HUES64 (cell line): ENCODE results near the gene CELF4.

Source experiments
- H3K27ac ChIP-seq: 2 replicates; pipeline ENCODE4 v1.7.0; 2013; ENCODE audit warnings: low read depth, low read length, inconsistent platforms
- H3K27me3 ChIP-seq: 2 replicates; pipeline ENCODE4 v1.6.1; 2013; ENCODE audit warnings: mild to moderate bottlenecking, low read length; ENCODE audit not compliant: insufficient read depth
- H3K36me3 ChIP-seq: 2 replicates; pipeline ENCODE4 v1.6.1; 2013; ENCODE audit warnings: mild to moderate bottlenecking, low read length; ENCODE audit not compliant: insufficient read depth
- H3K4me1 ChIP-seq: 2 replicates; pipeline ENCODE4 v1.6.1; 2013; ENCODE audit warnings: mild to moderate bottlenecking, low read length, moderate library complexity; ENCODE audit not compliant: insufficient read depth
- H3K4me3 ChIP-seq: 2 replicates; pipeline ENCODE4 v1.5.1; 2013; ENCODE audit warnings: mild to moderate bottlenecking, low read length, moderate library complexity
- H3K9ac ChIP-seq: 2 replicates; pipeline ENCODE4 v1.6.1; 2013; ENCODE audit warnings: mild to moderate bottlenecking, low read depth, low read length
- H3K9me3 ChIP-seq: 2 replicates; pipeline ENCODE4 v1.6.1; 2013; ENCODE audit warnings: low read depth, low read length; ENCODE audit not compliant: insufficient read depth
- WGBS: fragments of 150-250, 120-280 bp; methylation state at CpG from one replicate; pipeline ENCODE4 v1.1.7; 2013; ENCODE audit warnings: missing lambda C conversion rate; 5-methylcytosine and 5-hydroxymethylcytosine counted together

Gene CELF4

DNA sequence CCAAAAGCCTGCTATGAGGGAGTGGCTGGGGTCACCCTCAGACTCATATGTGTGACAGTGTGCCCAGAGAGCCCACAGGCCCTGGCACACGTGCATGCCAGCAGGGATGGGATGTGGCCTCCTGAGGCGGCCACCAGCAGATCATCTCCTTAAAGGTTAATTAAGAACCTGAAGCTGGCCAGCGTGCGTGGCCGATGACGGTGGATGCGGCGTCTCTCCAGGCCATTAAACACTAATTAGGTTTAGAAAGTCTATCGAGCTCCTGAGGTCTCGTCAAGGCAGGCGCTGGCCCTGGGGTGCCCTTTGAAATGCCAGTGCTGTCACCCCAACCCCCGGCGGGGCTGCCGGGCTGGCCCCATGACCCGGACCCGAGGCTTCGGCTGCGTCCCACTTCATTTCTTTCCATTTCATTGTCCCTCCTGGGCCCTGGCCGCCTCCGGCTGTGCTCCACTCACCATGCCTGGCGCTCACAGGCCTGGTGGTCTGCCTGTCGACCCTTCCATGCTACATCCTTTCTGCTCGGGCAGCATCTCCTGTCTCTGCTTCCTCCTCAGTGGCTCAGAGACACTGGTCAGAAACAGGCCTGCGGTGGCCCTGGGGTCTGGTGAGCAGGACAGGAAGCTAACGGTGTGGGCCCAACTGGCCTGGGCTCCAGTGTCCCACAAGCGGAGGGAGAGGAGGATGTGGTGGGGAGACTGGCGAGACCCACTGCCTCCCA lies 228.9 kb downstream of the CELF4 start:
- Histone ChIP-seq H3K36me3 (no peaks in the 10 kb centered on the region), H3K9ac (no peak overlapping the region), H3K27me3 (no peaks in the 10 kb centered on the region), H3K9me3 (no peaks in the 10 kb centered on the region), H3K4me3 (no peak overlapping the region), H3K4me1 (peaks cover 5% of the 10 kb centered on the region; the same call in 1 of the 2 replicates), H3K27ac (no peak overlapping the region)
- WGBS, result 94% methylated on average over 27 of the region's 27 CpGs

GRCh38 chr18:37335409-37335736 lies 230.2 kb downstream of the CELF4 start:
- Histone ChIP-seq H3K9me3 (no peaks in the 10 kb centered on the region), H3K9ac (no peak overlapping the region), H3K4me3 (no peak overlapping the region), H3K4me1 (peaks cover 5% of the 10 kb centered on the region; the same call in 1 of the 2 replicates), H3K27me3 (no peaks in the 10 kb centered on the region), H3K36me3 (no peaks in the 10 kb centered on the region), H3K27ac (no peak overlapping the region)
- WGBS, result 82% methylated on average over 2 of the region's 3 CpGs

DNA sequence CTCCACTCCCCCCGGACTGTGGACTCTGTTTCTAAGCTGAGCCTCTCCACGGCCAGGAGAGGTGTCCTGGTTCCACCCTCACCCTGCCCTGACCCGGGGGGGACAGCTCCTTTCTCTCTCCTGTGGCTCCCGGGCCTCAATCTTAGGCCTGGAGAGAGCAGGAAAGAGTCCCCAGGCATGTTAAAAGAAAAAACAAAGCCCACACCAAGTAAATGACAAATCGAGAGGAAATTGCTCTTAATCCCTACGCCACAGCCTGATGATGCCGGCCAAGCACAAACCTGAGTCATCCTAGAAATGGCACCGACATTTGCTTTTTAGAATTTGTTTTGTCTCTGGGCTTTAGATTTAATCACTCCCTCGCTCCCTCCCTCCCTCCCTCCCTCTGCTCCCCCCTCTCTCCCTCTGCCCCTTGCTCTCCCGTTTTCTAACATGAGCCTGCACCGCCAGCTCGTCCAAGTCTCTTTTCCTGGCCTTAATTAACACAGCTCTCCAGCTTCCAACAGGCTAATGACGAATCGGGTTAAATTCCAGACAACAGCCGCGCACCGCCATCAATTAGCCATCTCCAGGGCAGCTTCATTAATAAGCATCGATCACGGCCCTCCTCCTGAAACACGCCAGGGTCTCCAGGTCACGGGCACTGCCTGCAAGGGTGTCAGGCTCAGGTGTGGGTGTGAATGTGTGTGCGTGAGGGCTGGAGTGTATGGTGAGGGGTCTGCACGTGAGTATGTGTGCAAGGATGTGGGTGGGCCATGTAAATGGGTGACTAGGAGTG lies 230.8 kb downstream of the CELF4 start:
- Histone ChIP-seq H3K9ac (peak overlapping the region; percentile 34; the same call in 1 of the 2 replicates), H3K27me3 (no peaks in the 10 kb centered on the region), H3K4me3 (no peak overlapping the region), H3K4me1 (peaks cover 5% of the 10 kb centered on the region; the same call in 1 of the 2 replicates), H3K36me3 (no peaks in the 10 kb centered on the region), H3K9me3 (no peaks in the 10 kb centered on the region), H3K27ac (no peak overlapping the region)
- 66% methylated on average over 23 of the region's 23 CpGs for WGBS

DNA sequence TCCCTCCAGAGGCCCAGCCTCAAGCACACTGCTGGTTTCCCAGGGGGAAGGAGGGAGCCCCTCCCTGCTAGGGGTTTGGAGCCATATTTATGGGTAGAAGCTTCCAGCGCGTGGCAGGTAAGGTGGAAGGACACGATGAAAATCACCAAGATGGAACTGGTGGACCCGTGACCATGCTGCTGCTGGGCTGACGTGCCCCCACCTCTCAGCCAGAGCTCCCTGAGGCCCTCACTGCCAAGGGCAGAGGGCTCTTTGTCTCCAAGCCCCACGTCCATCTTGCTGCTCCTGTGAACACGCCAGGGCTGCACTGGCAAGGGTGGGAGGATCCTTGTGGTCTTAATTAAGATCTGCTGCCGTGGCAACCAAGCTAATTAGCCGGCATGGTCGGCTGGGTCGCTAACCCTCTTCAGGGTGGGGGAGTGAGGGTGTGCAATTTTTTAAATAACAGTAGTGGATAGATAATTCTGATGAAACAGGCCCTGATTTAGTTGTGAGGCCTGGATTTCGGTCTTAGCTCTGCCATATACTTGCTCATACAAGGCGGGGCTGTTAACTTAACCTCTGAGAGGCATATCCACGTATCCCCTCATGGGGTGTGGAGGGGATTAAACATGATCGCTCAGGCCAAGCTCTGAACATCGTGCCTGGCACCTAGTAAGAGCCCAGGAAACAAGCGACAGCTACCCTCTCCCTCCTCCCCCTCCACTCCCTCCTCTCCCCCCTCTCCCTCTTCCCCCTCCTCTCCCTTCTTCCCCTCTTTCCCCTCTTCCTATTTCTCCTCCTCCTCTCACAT lies 232.8 kb downstream of the CELF4 start:
- Histone ChIP-seq H3K4me1 (peaks cover 5% of the 10 kb centered on the region; the same call in 1 of the 2 replicates), H3K36me3 (no peaks in the 10 kb centered on the region)
- 90% methylated on average over 17 of the region's 17 CpGs for WGBS

GRCh38 chr18:37332219-37332618 lies 233.4 kb downstream of the CELF4 start:
- no peak overlapping the region for H3K9ac ChIP-seq
- no peaks in the 10 kb centered on the region for H3K36me3 ChIP-seq
- WGBS, result 89% methylated on average over 8 of the region's 8 CpGs
- H3K27me3 ChIP-seq, result no peaks in the 10 kb centered on the region
- H3K4me1 ChIP-seq, result peaks cover 5% of the 10 kb centered on the region; the same call in 1 of the 2 replicates
- no peak overlapping the region for H3K27ac ChIP-seq
- no peaks in the 10 kb centered on the region for H3K9me3 ChIP-seq
- H3K4me3 ChIP-seq, result no peak overlapping the region

More for the DNA sequence above, 232.8 kb downstream of the CELF4 start:
- H3K4me3 ChIP-seq, result no peak overlapping the region
- H3K9me3 ChIP-seq, result no peaks in the 10 kb centered on the region
- H3K27ac ChIP-seq, result no peak overlapping the region
- H3K9ac ChIP-seq, result no peak overlapping the region
- no peaks in the 10 kb centered on the region for H3K27me3 ChIP-seq

DNA sequence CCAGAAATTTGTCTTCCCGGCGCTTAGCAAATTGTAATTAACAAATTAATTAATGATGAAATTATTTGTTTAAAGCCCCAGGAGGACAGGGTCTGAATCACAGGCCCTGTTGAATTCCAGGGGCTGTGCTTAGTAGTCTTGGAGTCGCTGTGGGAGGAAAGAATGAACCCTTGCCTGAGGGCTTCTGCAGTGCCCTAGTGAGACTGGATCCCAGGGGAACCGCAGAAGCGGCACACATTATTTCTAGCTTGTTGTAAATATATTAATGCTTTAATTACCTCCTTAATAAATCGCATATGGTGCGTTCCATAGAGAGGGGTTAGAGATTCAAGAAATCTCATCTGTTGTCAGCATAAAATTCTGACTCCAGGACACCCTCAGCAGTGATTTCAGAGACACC lies 235.4 kb downstream of the CELF4 start:
- no peak overlapping the region for H3K4me3 ChIP-seq
- H3K27me3 ChIP-seq, result no peaks in the 10 kb centered on the region
- H3K27ac ChIP-seq, result no peak overlapping the region
- no peak overlapping the region for H3K9ac ChIP-seq
- no peaks in the 10 kb centered on the region for H3K36me3 ChIP-seq
- H3K9me3 ChIP-seq, result no peaks in the 10 kb centered on the region
- 85% methylated on average over 3 of the region's 7 CpGs for WGBS
- H3K4me1 ChIP-seq, result peaks cover 5% of the 10 kb centered on the region; the same call in 1 of the 2 replicates

- Histone ChIP-seq H3K9ac (no peak overlapping the region), H3K4me3 (no peak overlapping the region), H3K27ac (no peak overlapping the region), H3K27me3 (no peaks in the 10 kb centered on the region), H3K4me1 (no peaks in the 10 kb centered on the region), H3K9me3 (no peaks in the 10 kb centered on the region), H3K36me3 (no peaks in the 10 kb centered on the region)
- 79% methylated on average over 6 of the region's 7 CpGs for WGBS
Observed at GRCh38 chr18:37328946-37329719, 236.5 kb downstream of the CELF4 start.

- Histone ChIP-seq H3K36me3 (no peaks in the 10 kb centered on the region), H3K9ac (no peak overlapping the region), H3K27ac (no peak overlapping the region), H3K4me3 (no peak overlapping the region), H3K9me3 (no peaks in the 10 kb centered on the region), H3K27me3 (no peaks in the 10 kb centered on the region; the same call in 1 of the 2 replicates), H3K4me1 (no peaks in the 10 kb centered on the region)
- WGBS, result 91% methylated on average over 6 of the region's 6 CpGs
Observed at GRCh38 chr18:37327063-37327577, 238.5 kb downstream of the CELF4 start.

DNA sequence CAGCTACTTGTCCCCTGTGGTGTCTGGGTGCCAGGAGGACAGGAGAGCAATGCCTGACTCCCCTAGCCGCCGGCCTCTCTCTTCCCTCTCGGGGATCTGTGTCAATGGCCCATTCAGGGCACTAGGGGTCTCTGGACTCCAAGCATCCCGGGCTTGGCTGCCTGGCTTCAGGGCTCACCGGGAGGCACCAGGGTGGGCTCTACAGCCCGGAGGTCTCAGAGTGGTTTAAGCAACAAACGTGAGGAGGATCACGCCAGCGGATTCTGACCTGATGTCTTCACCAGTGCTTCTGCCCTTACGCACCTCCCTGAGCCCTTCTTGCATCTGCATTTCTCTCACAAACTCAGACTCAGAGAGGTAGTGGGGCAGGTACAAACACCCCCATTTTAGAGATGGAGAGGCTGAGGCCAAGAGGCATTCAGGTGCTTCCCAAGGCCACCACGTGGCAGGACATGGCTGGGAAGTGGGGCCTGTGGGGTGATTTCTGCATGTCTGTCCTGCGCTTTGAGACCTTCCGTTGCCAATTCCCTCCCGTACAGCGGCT lies 243.0 kb downstream of the CELF4 start:
- WGBS, result 44% methylated on average over 15 of the region's 15 CpGs
- Histone ChIP-seq H3K27me3 (no peaks in the 10 kb centered on the region; the same call in 1 of the 2 replicates), H3K9me3 (no peaks in the 10 kb centered on the region), H3K9ac (no peak overlapping the region), H3K4me3 (no peak overlapping the region), H3K4me1 (no peaks in the 10 kb centered on the region; the same call in 1 of the 2 replicates), H3K36me3 (no peaks in the 10 kb centered on the region), H3K27ac (no peak overlapping the region)
